HG03432 (cell line): ENCODE measurements around the gene MAP4.

ENCODE experiments used
- ATAC-seq: cut with Tn5 transposase; IDR thresholded peaks from one replicate; pipeline ENCODE4 v1.9.1; 2021; ENCODE audit warnings: mild to moderate bottlenecking, moderate library complexity; ENCODE audit not compliant: unreplicated experiment

The MAP4 gene

DNA sequence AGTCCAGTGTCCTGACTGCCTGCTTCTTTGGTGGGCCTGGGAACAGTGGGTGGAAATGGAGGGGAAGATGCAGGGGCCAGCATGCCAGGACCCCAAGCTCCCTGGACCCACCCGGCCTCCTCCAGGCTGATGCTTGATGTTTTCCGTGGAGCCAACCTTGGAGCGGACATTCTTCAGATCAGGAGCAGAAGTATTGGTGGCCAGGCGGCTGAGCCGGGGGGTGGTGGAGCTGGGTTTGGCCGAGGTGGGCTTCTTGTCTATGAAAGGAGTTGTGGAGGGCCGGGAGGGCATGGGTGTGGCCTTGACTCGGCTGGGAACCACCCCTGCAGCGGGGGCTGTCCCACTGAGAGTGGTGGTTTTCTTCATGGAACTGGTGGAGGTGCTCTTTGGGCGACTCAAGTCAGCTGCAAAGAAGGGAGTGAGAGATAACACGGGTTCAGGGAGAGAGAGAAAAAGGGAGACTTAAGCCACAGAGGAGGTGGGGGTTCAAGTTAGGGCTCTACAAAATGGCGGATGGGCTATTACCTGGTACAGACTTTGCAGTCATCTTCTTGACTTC, 145.4 kb downstream of the MAP4 start:
- no peak for ATAC-seq

DNA sequence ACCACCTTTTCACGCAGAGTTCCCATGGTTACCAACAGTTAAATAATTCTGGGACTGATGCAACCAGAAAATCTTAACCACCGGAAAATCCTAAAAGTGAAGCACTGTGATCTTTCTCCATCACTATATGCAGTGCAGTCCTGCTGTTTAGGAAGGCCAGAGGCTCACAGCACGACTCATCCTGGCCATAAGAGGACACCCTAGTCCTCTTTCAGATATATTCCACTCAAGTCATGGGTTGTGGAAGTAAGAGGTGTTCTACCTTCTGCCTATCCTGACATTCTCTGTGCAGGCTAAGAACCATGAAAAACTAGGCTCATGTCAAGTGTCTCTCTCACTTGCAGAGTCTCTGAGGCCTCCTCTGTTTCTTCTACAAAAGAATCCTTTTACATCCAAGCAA, 146.1 kb downstream of the MAP4 start:
- ATAC-seq, result no peak

DNA sequence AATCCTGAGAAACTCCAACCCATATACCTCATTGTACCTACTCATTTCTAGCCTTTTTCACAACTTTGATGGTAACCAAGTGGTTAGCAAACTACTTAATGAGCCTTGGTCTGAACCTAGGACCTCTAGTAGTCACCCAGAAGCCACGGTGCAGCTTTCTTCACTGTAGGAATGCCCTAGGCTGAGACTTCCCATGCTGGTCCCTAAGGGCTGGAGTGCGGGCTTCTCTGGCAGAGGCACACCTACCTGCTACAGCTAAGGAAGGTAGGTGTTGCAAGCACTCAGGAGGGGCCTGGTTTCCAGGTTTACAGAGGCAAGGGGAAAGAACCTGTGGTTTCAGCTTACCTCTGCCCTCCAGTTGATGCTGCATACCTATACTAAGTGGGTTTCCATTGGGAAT, 147.9 kb downstream of the MAP4 start:
- ATAC-seq, result no peak

DNA sequence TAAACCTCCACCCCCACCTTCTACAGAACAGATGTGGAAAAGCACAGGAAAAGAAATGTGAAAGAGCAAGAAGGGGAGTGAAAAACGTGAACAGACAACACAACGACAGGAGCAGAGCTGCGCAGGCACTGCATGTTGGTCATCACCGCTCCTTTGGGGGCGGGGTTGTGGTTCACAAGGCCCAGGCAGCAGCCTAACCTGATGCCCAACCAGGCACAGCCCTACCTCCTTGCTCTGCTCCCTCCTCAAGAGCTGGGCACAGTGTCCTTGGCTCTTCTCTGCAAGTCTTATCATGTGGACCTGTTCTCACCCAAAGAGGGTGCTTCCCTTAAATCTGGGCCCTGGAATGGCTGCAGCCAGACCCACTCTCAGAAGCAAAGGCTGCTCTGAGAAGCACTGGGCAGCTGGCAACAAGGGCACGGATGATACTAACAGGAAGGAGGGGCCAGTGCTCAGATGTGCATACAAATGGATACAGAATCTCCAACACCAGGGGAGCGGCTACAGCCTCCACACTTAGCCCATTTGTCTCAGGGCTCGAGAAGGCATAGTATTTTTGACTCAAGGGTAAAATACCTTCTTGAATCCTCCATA, 148.7 kb downstream of the MAP4 start:
- no peak for ATAC-seq

DNA sequence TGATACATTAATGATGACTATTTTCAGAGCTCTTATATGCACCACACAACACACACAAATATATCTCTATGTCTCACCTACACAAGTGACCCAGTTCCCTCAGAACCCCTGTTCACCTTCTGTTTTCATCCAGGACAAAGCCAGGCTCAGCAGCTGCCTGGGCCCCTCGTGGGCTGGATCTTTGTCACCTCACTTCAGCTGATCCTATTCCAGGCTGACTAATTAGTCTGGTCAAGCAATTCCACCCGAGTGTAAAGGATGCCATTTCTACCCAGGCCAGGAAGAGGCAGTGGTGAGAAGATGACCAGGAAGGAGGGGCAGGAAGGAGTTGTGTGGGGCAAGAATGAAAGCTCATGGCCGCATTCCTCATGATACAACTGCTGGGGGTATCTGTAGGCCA, 151.0 kb downstream of the MAP4 start:
- no peak for ATAC-seq

DNA sequence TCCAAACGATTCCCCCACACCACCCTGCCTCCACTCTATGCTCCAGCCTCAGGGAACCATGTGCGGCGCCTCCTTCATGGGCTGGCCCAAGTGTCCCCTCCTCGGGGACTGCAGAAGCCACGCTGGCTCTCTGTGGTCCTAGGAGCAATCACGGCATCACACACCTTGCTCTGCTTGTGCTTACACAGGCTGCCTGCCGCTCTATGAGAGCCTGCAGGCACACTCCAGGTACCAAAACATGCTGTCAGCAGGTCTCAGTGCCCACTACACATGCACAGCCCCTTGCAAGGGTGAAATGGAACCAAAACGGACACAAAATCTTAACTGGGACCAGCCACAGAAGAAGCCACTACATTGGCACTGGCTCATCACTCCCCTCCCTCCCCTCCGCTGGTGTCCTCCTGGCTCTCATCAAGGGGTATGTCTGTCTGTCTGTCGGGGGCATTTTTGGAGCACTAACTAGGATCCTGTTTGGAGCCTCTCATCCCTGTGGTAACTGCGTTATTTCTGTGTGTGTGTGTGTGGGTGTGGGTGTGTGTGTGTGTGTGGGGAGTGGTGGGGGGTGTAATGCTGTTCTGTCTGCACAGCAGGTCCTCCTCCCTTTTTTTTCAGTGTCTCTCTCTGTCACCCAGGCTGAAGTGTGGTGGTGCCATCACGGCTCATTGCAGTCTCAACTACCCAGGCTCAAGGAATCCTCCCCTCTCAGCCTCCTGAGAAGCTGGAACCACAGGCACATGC, 152.7 kb downstream of the MAP4 start:
- no peak for ATAC-seq

DNA sequence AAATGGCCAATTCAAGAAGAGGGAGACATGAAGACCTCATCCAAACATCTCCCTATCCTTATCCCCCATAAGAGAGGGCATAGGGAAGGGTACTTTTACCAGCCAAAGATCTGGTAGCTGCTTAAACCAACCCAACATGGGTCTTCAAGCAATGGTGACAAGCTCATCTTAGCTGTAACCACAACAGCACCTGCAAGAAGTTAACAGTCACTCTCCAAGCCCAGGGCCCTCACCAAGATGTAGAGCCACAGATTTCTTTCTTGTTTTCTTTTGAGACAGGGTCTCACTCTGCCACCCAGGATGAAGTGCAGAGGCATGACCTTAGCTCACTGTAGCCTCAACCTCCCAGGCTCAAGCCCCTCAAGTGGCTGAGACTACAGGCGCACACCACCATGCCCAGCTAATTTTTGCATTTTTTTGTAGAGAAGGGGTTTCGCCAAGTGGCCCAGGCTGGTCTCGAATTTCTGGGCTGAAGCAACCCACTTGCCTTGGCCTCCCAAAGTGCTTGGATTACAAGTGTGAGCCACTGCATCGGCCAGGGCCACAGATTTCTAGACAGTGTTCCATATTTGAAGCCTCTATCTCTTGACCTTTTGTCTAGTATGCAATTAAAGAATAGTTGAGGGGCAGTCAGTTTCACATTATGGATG, 156.1 kb downstream of the MAP4 start:
- no peak for ATAC-seq

DNA sequence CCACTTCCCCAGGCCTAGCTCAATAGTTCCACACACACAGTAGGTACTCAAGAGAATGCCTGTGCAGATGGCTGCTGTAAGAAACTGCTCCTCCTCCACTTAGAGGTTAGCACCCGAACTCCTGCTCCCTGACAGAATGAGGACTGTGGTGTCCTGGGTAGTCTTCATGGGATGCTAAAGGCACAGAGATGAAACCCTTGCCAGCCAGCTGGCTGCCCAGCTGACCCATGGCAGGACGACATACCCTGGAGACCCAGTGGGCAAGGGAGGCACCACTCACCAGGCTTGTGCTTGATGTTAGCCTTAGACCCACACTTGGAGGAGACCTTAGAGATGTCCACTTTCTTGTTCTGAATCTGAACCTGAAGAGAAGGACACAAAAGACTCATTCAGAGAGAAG, 159.1 kb downstream of the MAP4 start:
- ATAC-seq, result no peak

DNA sequence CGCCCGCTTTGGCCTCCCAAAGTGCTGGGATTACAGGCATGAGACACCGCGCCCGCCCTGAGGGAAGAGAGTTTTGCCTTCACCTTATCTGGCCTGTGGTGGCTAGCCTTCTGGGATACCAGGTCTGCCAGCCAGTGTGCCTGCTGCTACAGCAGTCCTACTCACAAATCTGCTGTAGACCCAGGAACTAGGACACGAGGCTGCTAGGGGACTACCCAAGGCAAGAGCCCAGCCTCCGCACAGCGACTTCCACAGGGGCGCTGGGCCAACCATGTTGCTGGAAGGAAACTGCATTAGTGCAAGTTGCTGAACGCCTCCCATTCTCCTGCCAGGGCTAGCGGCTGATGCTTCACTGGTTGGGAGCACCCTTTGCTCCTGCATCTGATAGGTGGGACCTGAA, 159.5 kb downstream of the MAP4 start:
- no peak for ATAC-seq

DNA sequence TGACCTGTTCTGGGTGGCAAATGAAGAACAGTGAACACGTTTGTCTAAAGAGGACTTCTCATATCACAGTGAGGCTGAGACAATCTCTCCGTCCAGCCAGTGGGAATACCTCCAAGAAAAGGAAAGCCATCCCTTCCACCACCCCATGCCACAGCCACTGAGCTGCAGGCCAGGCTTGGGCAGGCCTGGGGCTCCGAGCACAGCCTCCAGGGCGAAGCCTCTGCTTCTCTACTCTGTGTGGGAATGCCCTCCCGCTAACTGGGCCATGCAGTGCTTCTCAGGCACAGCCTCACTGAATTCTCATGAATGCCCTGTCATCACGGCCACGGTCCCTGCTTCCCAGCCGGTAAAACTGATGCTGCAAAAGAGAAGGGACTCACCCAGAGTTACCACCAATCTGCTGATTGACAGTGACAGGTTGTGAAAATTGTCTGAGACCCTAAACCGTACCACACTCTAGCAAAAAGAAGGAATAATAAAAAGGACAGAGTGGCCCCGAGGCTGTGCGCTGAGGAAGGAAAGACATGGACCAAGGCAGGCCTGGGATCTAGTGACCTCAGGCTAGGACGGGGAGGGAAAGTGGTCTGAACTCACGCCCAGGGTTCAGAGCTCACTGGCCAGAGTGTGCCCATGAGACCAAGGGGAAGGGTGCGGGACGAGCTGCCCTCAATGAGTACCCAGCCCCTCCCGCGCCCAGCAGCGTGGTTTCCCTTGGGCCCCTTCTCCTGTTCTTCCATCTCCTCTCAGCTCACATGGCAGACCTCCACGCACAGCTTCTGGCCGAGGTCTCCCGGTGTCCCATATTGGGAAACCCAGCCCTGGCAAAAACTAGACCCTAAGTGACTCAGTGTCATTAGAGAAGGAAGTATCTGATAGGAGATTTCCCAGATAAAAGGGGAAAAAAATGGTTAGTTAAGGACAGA, 160.5 kb downstream of the MAP4 start:
- no peak for ATAC-seq

DNA sequence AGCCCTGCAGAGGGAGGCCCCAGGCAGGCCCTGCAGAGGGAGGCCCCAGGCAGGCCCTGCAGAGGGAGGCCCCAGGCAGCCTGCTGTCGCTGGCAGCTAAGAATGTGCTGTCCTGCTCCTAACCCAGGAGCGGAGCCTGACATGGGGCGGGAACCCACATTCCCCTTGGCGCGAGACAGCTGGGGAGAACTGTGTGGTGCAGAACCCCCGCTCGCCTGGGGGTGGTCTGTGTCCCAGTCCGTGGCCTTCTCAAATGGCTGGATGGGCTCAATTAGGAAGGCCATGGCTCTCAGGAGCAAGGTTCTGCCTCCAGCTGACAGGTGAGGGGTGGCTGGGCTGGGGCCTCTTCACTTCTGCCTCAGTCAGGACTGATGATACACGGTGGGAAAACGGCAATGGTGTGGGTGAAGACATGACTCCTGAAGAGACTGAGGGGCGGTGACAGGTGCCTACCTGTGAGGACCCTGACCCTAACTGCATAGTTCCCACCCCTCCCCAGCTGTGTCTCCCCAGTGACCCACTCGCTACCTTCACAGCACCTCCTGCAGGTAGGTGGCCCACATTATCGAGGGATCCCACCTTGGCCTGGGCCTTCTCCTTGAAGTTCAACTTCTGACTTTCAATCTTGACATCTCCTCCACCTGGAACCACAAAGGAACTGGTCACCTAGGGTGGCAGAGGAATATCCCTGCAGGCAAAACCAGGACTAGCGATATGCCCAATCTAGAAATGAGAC, 161.3 kb downstream of the MAP4 start:
- no peak for ATAC-seq

DNA sequence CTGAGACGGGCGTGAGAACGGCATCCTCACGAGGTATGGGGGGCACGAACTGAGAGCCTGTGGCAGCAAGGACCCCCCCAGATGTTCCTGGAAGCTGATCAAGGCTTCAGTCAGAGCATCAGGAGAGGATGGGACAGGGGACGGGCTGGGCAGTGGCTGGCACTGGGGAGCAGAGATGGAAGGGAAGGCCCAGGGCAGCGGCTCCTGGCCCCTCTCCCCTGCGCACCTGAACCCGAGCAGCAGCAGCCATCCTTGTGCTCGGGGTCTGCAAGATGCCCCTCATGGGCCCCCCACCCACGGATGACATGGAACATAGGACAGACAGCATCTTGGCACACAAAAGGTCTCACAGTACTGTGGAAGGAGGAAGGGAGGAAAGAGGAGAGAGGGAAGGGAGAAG, 161.9 kb downstream of the MAP4 start:
- ATAC-seq, result no peak

DNA sequence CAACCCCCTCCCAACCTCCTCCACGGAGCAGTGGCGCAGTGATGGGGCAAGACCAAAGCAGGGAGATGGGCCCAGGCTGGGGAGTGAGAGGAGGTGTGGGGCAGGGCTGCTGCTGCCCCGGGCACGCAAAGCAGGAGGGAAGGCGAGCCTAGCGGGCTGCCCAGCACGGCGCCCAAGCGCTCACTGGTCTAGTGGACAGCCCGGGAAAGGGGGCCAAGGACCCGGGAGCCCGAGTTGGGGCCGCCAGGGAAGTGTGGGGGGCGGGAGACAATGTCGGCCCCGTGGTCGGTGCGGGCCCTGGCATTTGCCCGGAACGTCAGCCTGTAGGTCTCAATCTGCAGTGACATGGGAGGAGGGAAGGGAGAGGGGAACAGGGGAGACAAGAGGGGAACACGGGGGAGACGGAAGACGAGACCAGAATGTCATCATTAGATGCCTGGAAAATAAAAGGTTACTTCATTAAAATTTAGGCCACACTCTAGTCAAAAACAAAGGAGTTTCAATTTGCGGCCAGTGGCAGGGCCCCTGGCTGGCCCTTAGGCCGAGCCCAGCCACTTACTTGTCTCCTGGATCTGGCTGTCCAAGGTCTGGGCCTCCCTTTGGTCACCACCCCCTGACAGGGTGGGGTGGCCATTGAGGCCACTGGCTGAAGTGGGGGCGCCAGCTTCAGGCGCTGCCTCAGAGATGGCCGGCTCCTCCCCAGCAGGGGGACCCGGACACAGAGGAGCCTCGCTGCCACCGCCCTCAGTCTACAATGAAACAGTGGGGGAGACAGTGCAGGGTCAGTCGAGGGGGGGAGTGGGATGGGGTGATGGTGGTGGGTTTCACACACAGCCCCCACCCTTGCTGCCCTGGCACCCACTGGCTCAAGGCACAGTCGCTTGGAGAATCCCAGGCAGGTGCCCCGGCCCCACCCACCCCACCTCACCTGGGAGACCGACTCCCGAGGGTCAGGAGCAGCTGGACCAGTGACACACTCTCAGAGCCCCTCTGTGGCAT, 163.3 kb downstream of the MAP4 start:
- ATAC-seq, result no peak

DNA sequence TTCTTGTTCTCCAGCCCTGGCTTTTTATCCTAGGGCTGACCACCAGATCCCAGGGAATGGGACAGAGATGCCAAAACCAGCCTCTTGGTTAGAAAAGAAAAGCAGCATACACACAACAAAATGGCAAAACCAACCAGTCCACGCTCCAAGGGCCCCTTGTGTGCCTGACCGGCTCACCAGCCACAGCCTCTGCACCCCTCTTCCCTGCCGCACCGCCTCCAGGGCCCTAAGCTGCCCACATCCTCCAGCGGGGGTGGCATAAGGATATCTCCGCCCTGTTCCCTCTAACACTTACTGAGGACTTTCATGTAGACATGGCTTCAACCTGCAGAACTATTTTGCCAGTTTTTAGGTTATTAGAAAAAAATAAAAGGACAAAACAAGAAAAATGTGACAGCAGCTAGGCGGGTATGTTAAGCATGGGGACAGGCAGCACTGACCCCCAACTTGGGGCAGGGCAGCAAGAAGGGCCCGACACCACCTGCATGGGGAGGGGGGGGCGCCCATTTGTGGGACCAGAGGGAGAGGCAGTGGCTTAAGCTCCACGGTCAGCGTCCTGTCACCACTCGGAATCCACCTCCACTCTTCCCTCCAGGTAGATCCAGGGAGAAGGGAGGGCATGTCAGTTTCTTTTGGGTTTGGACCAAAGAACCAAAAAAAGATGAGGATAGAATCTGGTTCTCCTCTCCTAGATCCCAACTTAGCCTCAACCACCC, 164.2 kb downstream of the MAP4 start:
- no peak for ATAC-seq

DNA sequence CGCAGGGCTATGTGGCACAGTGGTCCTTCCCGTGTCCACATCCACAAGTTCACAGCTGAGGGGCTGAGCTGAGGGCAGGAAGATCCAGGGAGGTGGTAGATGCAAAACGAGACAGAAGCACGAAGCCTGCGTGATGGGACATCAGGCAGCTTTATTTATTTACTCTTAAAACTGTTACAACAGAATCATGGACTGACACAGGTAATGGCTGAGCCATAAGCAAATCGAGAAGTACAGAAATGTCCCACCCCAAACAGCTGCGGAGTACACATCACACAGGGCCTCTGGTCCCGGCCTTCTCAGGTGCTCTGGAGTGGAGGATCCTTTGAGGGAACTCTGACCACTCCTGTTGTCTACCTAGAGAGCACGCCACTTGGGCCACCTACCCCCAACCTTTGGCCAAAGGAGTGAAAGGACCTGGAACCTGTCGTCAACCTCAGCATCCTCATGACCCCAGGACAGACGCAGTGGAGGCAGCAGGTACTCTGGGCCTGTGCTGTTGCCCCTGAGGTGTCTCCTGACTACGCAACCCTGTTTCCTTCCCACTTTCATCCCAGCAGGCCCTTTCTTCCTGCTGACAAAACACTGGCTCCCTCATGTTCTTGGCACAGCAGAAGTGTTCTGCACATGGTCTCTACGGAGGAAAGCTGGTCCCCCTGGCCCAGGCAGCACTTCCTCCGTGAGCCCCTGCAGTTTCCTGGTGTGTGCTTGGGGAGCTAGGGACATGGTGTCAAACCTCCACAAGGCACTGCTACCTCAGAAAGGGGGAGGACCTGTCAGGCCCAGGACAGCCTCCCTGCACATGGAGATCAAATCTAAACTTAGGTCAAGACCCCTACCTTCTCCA, 165.4 kb downstream of the MAP4 start:
- no peak for ATAC-seq

DNA sequence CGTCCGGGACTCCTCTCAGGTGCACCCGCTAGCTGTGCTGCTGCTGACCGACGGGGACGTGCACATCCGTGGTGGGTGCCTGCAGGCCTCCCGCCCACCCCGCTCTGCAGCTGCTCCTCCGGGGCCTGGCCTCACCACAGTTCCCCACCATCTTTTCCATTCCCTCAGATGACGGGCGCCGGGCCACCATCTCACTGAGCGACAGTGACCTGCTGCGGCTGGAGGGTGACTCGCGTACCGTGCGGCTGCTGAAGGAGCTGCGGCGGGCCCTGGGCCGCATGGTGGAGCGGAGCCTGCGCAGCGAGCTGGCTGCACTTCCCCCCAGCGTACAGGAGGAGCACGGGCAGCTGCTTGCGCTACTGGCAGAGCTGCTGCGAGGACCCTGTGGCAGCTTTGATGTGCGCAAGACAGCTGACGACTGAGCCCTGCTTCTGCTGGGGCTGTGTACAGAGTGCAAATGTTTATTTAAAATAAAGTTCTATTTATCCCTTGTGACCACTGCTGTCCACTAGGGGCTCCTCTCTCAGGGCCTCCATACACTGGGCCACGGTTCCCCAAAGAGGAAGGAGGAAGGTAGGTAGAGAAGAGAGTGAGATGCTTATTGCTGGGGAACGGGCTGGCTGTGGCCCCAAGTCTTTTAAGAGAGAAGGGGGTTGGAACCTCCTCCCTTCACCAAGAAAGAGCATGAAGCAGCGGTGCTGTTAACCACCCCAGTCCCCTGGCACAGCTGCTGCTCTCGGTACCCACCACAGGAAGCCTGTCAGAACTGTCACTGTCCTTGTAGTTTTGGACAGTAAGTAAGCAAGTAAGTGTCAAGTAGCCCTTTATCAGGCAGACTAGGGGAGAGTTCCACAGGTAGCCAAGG, 166.3 kb downstream of the MAP4 start:
- ATAC-seq, result no peak
